GM12874 (cell line): Measurements from ENCODE around the gene CXCL16.

Experiments used
- TF ChIP-seq, protein P1 (sequence below): IDR thresholded peaks from 2 replicates; pipeline ENCODE4 v1.5.1; 2011; ENCODE audit warnings: low read depth, mild to moderate bottlenecking, control low read depth, low read length, moderate library complexity; ENCODE audit not compliant: insufficient read depth

The CXCL16 gene

DNA sequence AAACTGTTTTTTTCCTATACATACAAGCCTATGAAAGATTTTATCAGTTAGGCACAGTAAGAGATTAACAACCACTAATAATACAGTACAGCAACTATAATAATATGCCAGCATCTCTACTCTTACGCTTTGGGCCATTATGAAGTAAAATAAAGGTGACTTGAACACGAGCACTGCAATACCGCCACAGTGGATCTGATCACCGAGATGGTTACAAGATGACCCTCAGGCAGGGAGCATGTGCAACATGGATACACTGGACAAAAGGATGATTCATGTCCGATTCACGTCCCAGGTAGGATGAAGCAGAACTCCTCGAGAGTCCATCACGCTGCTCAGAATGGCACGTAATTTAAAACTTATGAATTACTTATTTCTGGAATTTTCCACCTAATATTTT is 46.3 kb downstream of the CXCL16 start:
- TF ChIP-seq, protein P1, sequence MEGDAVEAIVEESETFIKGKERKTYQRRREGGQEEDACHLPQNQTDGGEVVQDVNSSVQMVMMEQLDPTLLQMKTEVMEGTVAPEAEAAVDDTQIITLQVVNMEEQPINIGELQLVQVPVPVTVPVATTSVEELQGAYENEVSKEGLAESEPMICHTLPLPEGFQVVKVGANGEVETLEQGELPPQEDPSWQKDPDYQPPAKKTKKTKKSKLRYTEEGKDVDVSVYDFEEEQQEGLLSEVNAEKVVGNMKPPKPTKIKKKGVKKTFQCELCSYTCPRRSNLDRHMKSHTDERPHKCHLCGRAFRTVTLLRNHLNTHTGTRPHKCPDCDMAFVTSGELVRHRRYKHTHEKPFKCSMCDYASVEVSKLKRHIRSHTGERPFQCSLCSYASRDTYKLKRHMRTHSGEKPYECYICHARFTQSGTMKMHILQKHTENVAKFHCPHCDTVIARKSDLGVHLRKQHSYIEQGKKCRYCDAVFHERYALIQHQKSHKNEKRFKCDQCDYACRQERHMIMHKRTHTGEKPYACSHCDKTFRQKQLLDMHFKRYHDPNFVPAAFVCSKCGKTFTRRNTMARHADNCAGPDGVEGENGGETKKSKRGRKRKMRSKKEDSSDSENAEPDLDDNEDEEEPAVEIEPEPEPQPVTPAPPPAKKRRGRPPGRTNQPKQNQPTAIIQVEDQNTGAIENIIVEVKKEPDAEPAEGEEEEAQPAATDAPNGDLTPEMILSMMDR, result no peak

DNA sequence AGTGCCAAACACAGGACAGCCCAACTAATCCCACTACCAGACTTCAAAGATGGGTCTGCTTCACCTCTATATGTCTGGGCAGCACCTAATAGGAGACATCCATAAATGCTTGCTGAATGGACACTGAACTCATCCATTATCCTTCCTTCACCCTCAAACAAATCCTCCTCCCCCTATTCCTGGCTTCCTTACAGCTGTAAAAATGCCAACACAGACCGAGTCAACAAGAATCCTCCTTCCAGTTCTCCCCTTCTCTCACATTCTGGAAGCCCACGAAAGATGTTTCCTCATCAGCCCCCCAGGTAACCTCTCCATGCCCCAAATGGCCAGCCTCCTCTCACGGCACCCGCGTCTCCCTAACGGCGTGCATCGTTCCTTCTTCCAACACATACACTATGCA is 48.0 kb downstream of the CXCL16 start:
- TF ChIP-seq, protein P1, result no peak

DNA sequence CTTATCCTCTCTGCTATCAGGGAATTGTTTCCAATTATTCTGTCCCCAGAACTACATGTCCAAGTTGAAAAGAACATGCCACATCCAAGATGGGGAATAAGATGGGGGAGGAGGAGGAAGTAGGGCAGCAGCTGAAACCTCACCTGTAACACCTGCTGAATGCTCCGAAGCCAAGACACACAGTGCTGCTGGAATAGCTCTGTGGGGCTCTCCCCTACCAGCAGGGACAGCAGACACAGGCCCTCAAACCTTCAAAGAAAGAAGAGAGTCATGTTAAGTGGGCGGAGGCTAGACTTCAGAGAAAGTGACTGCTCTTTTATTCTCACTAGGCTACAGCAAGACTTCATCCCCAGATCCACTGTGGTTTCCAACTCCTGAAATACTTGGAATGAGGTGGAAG is 49.0 kb downstream of the CXCL16 start:
- TF ChIP-seq, protein P1, result no peak
